A673 (cell line): ENCODE measurements around the gene IGFBP4. TPM values are rescaled to one million over a fixed set of nuclear protein-coding genes. Genes with fewer than 3 reads are reported as not detected.

ENCODE experiments used
- BruUV-seq: library from RNA; stranded (reverse); fragments of 400-500 nt; replicated peaks from 2 replicates; lab custom pipeline; 2021; lab: Mats Ljungman, UMichigan
- CTCF ChIA-PET: fragments of 300-600 bp; sonication (Branson Sonifier 250); formaldehyde crosslinking; loops from one replicate; lab custom pipeline; 2022; ENCODE audit warnings: antibody characterized with exemption; lab: Charles Lee
- POLR2A ChIA-PET: fragments of 300-600 bp; sonication (Branson Sonifier 250); formaldehyde crosslinking; loops from one replicate; lab custom pipeline; 2022; ENCODE audit warnings: antibody characterized with exemption; ENCODE audit not compliant: low non-redundant PET; lab: Charles Lee
- DNase-seq: peaks from one replicate; pipeline ENCODE4 v3.0.0-alpha.2; 2015; ENCODE audit warnings: low spot score
- H3K27ac ChIP-seq: fragments of 200-600 bp; sonication (generic); 2 replicates; pipeline ENCODE4 v1.5.1; 2016; ENCODE audit warnings: mixed run types, low read depth, mild to moderate bottlenecking, mixed read lengths, antibody characterized with exemption, low read length; ENCODE audit not compliant: poor library complexity, severe bottlenecking
- H3K27me3 ChIP-seq: fragments of 200-600 bp; sonication (generic); replicated peaks from 2 replicates; pipeline ENCODE4 v1.6.1; 2017; ENCODE audit warnings: mixed run types, low read depth, mild to moderate bottlenecking, mixed read lengths, antibody characterized with exemption, low read length; ENCODE audit not compliant: insufficient read depth, poor library complexity
- H3K36me3 ChIP-seq: fragments of 200-600 bp; sonication (generic); 2 replicates; pipeline ENCODE4 v1.6.1; 2016; ENCODE audit warnings: mixed run types, mild to moderate bottlenecking, mixed read lengths, antibody characterized with exemption, low read length; ENCODE audit not compliant: insufficient read depth, poor library complexity, severe bottlenecking
- H3K4me1 ChIP-seq: fragments of 200-600 bp; sonication (generic); 2 replicates; pipeline ENCODE4 v1.6.1; 2017; ENCODE audit warnings: mixed run types, mild to moderate bottlenecking, mixed read lengths, antibody characterized with exemption, low read length; ENCODE audit not compliant: insufficient read depth, poor library complexity, severe bottlenecking
- H3K4me3 ChIP-seq: fragments of 200-600 bp; sonication (generic); 2 replicates; pipeline ENCODE4 v1.5.1; 2016; ENCODE audit warnings: low read depth, mixed run types, mild to moderate bottlenecking, mixed read lengths, low read length; ENCODE audit not compliant: poor library complexity, severe bottlenecking
- H3K9me3 ChIP-seq: fragments of 200-600 bp; sonication (generic); 2 replicates; pipeline ENCODE4 v1.6.1; 2016; ENCODE audit warnings: mixed run types, low read depth, mild to moderate bottlenecking, mixed read lengths, antibody characterized with exemption, low read length; ENCODE audit not compliant: poor library complexity, severe bottlenecking
- EZH2 ChIP-seq: fragments of 200-600 bp; sonication (generic); IDR thresholded peaks from 2 replicates; pipeline ENCODE4 v1.6.1; 2017; ENCODE audit warnings: borderline replicate concordance, low read depth, mild to moderate bottlenecking, mixed read lengths, antibody characterized with exemption, low read length; ENCODE audit not compliant: poor library complexity, severe bottlenecking
- intact Hi-C: fragments of 100-400 bp; cut with micrococcal nuclease; formaldehyde crosslinking; loops from one replicate; pipeline ENCODE4 v1.10.0; 2022; ENCODE audit not compliant: unreplicated experiment
- total RNA-seq: library from RNA; stranded (reverse); gene quantifications from 2 replicates; pipeline ENCODE4 v1.2.3, GENCODE V29; 2021
- TF ChIP-seq, protein P1 (sequence below): fragments of 300-800, 200-600 bp; sonication (generic); conservative IDR thresholded peaks from 2 replicates; pipeline ENCODE4 v1.5.1; 2017; ENCODE audit warnings: low read depth, mild to moderate bottlenecking, antibody characterized with exemption, low read length, moderate library complexity, mixed read lengths

Gene IGFBP4
- total RNA-seq, 1 experiment from 2014 or later: 4.8 TPM

DNA sequence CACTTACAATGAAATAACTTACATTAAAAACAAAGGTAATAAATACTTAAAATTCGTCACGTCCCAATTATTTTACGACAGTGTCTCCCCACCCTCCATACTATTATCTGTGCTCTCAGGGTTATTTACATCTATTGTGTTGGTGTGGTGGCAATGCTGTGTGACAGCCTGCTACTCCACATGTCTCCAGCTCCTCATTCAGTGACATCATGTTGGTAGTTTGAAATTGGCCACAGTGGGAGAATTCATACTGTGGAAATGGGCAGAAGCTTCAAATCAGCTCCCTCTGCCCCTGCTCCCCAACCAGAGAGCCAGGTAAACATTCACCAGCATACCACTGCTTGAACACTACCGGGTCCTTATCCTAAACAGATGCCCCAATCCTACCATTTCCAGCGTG lies 51.9 kb downstream of the IGFBP4 start:
- POLR2A ChIA-PET: no interaction called here
- no peak overlapping the region for H3K4me3 ChIP-seq
- no TSS peak for BruUV-seq
- H3K36me3 ChIP-seq: no peaks in the 10 kb centered on the region
- DNase-seq: no peak
- CTCF ChIA-PET: no interaction called here
- H3K27ac ChIP-seq: no peak overlapping the region
- H3K4me1 ChIP-seq: no peaks in the 10 kb centered on the region
- TF ChIP-seq, protein P1, sequence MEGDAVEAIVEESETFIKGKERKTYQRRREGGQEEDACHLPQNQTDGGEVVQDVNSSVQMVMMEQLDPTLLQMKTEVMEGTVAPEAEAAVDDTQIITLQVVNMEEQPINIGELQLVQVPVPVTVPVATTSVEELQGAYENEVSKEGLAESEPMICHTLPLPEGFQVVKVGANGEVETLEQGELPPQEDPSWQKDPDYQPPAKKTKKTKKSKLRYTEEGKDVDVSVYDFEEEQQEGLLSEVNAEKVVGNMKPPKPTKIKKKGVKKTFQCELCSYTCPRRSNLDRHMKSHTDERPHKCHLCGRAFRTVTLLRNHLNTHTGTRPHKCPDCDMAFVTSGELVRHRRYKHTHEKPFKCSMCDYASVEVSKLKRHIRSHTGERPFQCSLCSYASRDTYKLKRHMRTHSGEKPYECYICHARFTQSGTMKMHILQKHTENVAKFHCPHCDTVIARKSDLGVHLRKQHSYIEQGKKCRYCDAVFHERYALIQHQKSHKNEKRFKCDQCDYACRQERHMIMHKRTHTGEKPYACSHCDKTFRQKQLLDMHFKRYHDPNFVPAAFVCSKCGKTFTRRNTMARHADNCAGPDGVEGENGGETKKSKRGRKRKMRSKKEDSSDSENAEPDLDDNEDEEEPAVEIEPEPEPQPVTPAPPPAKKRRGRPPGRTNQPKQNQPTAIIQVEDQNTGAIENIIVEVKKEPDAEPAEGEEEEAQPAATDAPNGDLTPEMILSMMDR: no peak
- no peaks in the 10 kb centered on the region for H3K9me3 ChIP-seq
- no peaks in the 10 kb centered on the region for H3K27me3 ChIP-seq
- intact Hi-C loops: no loop called here

DNA sequence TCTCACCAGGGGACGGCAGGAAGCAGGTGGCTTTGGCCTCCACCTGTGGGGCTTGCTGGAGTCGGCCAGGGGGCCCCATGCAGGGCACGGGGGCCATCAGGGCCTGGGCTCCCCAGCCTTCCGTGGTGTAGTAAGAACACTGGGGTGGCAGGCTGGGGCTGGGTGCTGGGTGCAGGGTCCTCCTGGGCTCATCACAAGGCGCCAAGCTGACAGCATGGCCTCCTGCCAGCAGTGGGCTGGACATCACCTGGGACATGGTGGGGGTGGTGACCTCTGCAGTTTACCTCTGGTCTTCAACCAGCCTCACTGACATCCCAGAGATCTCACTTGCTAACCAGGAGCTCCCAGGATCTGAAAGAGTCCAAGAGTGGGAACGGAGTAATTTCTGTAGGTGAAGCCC lies 52.9 kb downstream of the IGFBP4 start:
- TF ChIP-seq, protein P1: no peak
- no peak for TF ChIP-seq EZH2
- no peaks in the 10 kb centered on the region for H3K36me3 ChIP-seq
- H3K27ac ChIP-seq: no peak overlapping the region
- no peaks in the 10 kb centered on the region for H3K27me3 ChIP-seq
- H3K4me1 ChIP-seq: no peaks in the 10 kb centered on the region
- intact Hi-C loops: no loop called here
- DNase-seq: no peak
- POLR2A ChIA-PET: no interaction called here
- H3K9me3 ChIP-seq: no peaks in the 10 kb centered on the region
- CTCF ChIA-PET: no interaction called here
- no TSS peak for BruUV-seq
- no peak overlapping the region for H3K4me3 ChIP-seq

DNA sequence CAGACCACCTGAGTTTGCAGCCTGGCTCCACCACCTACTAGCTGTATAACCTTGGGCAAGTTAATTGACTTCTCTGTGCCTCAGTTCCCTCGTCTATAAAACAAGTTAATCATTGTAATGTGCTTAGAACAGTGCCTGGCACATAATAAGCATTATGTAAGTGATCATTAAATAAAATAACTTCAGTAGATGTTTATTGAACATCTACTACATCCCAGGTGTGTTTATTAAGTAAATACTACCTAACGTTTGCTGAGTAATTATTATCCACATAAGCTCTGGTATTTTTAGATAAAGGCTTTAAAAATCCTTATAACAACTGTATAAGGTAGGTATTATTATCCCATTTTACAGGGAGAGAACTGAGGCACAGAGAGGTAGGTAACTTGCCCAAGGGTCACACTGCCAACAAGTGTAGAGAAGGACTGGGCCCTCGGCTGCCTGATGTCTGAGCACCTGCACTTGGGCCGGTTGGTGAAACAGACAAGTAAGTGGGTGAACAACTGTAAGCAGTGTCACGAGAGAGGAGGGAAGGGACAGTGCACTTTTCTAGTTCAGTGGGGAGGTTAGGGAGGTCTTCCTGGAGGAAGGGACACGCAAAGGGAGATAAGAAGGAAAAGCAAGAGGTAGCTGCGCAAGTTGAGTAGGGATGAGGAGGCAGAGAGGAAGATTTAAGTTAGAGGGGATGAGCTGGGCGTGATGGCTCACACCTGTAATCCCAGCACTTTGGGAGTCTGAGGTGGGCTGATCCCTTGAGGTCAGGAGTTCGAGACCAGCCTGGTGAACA lies 53.6 kb downstream of the IGFBP4 start:
- no peaks in the 10 kb centered on the region for H3K27me3 ChIP-seq
- no peaks in the 10 kb centered on the region for H3K36me3 ChIP-seq
- no peak for DNase-seq
- TF ChIP-seq, protein P1: no peak
- no peak for TF ChIP-seq EZH2
- BruUV-seq: no TSS peak
- CTCF ChIA-PET: interaction anchor here (0.6 kb wide), 1 partner anchor 81 kb away, joined by 8 read pairs; no protein-coding TSS in a partner anchor
- no peak overlapping the region for H3K4me3 ChIP-seq
- no peaks in the 10 kb centered on the region for H3K4me1 ChIP-seq
- intact Hi-C loops: no loop called here
- POLR2A ChIA-PET: no interaction called here
- no peak overlapping the region for H3K27ac ChIP-seq
- H3K9me3 ChIP-seq: no peaks in the 10 kb centered on the region
